HL-60 (cell line): ENCODE results near the gene SLC25A53.

Experiments used
- CTCF ChIP-seq: IDR thresholded peaks from one replicate; pipeline ENCODE4 v1.5.1; 2011; ENCODE audit warnings: low read length, control low read depth, inconsistent platforms; ENCODE audit not compliant: insufficient read depth
- POLR2AphosphoS5 ChIP-seq: IDR thresholded peaks from 2 replicates; pipeline ENCODE4 v1.6.1; 2012; ENCODE audit warnings: low read depth
- REST ChIP-seq: IDR thresholded peaks from 2 replicates; pipeline ENCODE4 v1.6.1; 2012; ENCODE audit warnings: low read depth; ENCODE audit not compliant: insufficient replicate concordance

- TF ChIP-seq REST (no peak), CTCF (no peak), POLR2AphosphoS5 (no peak)
These were observed 72.7 kb downstream of the SLC25A53 start for GRCh38 chrX:104084063-104084462.
